HL-60/S4 treated with retinoic acid at 250 ng/mL for 4 days and 3 days (cell line): ENCODE results near the gene AKR1C4.

Experiments
- in situ Hi-C: fragments of 300-500 bp; cut with MboI; formaldehyde crosslinking; loops from 2 replicates; pipeline ENCODE4 v1.7.0; 2022; ENCODE audit warnings: low sequenced_read_pairs

The AKR1C4 gene

DNA sequence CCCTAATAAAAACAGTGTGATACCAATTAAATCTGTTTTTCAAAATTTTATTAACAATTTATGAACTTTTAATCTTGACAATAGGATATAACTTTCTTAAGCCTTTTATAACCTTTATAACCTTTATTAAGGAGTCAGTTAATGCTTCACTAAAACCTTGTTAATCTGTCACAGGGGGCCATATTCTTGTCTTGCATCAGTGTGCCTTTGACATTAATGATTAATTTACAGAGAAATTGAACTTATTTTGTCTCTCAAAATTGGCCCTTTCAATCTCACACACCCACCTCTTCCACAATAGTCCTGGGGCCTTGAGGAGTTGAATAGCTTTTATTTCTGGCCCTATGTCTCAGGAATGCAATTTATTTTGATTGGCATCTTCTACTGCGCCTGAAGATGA lies 68.5 kb downstream of the AKR1C4 start:
- in situ Hi-C loops: no loop called here

GRCh38 chr10:5266351-5266750 lies 69.7 kb downstream of the AKR1C4 start:
- in situ Hi-C loops: no loop called here

DNA sequence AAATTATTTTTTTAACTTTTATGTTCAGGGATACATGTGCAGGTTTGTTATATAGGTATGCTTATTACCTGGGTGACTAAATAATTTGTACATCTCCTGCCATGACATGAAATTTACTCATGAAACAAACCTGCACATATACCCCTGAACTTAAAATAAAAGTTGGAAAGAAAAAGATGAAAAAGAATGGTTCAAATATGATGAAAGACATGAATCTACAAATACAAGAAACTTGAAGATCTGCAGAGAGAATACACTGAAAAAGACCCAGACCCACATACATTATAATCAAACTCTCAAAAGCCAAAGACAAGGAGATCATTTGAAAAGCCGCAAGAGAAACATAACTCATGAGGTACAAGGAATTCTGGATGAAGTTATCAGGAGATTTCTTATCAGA lies 70.2 kb downstream of the AKR1C4 start:
- in situ Hi-C loops: no loop called here

- in situ Hi-C loops: no loop called here
These were observed 71.6 kb downstream of the AKR1C4 start for GRCh38 chr10:5268234-5268633.
